Activated CD4-positive, CD25-positive, alpha-beta regulatory T cell treated with anti-CD3 and anti-CD28 coated beads, Interleukin-2, amount 50 U/mL, for 72 hours (primary cell): ENCODE data around the gene ASPN.

Experiments
- DNase-seq: peaks from one replicate; pipeline ENCODE4 v3.0.0; 2021

The ASPN gene

GRCh38 chr9:92406477-92406876 lies 75.8 kb downstream of the ASPN start:
- no peak for DNase-seq
